ENCODE results near the gene NOC4L. TPM values are rescaled to one million over a fixed set of nuclear protein-coding genes. Genes with fewer than 3 reads are reported as not detected.
A peak's percentile ranks its signal among the peaks of the same experiment; 100 is the strongest.

Gene NOC4L
- total and polyA plus RNA-seq, 4 experiments from 2014 or later, result 13.9 to 26.0 (median 17.7) TPM

GRCh38 chr12:132178801-132179401, 34.6 kb downstream of the NOC4L start:
- no peaks in the 10 kb centered on the region for H3K36me3 Mint-ChIP-seq
- H3K27ac Mint-ChIP-seq, result peak overlapping the region; percentile 72 to 97 (median 91)
- POLR2A ChIA-PET (ENCODE audit: partially characterized antibody), result interaction anchor here (1.1 to 3.0 kb wide), 4 partner anchors 8 to 40 kb away, joined by 4 to 37 read pairs (median 8); no protein-coding TSS in a partner anchor
- DNase-seq, result peak; percentile 57 to 76 (median 72)
- intact Hi-C loops (cut with micrococcal nuclease), result loop anchor here (1.0 to 2.0 kb wide), 2 partner anchors 10 to 16 kb away; no protein-coding TSS in a partner anchor
- Histone ChIP-seq H3K4me3 (ENCODE audit: low read length in 2 of 2) (peak overlapping the region in 1 of 2 donors; percentile 20), H3K4me1 (ENCODE audit: insufficient read depth, low read length) (peaks cover 24% of the 10 kb centered on the region), H3K9me3 (ENCODE audit: control insufficient read depth in 1 of 2, low read length in 2 of 2) (peaks cover 0 to 4% of the 10 kb centered on the region in 2 donors), H3K36me3 (ENCODE audit: insufficient read depth, low read length) (no peaks in the 10 kb centered on the region), H3K27me3 (ENCODE audit: insufficient read depth, low read length) (no peaks in the 10 kb centered on the region), H3K27ac (ENCODE audit: low read depth, low read length) (peak overlapping the region; percentile 38)
- peaks cover 5% of the 10 kb centered on the region in 2 donors for H3K27me3 Mint-ChIP-seq
- CTCF ChIA-PET (ENCODE audit: partially characterized antibody), result interaction anchor here (0.8 to 1.7 kb wide), 3 partner anchors 11 to 40 kb away, joined by 3 to 8 read pairs (median 4); no protein-coding TSS in a partner anchor
- H3K9me3 Mint-ChIP-seq, result peaks cover 0 to 11% (median 6%) of the 10 kb centered on the region in 8 donors
- H3K4me1 Mint-ChIP-seq, result peaks cover 14 to 32% (median 28%) of the 10 kb centered on the region in 4 donors
- peak overlapping the region; percentile 45 to 94 (median 88) for H3K4me3 Mint-ChIP-seq

DNA sequence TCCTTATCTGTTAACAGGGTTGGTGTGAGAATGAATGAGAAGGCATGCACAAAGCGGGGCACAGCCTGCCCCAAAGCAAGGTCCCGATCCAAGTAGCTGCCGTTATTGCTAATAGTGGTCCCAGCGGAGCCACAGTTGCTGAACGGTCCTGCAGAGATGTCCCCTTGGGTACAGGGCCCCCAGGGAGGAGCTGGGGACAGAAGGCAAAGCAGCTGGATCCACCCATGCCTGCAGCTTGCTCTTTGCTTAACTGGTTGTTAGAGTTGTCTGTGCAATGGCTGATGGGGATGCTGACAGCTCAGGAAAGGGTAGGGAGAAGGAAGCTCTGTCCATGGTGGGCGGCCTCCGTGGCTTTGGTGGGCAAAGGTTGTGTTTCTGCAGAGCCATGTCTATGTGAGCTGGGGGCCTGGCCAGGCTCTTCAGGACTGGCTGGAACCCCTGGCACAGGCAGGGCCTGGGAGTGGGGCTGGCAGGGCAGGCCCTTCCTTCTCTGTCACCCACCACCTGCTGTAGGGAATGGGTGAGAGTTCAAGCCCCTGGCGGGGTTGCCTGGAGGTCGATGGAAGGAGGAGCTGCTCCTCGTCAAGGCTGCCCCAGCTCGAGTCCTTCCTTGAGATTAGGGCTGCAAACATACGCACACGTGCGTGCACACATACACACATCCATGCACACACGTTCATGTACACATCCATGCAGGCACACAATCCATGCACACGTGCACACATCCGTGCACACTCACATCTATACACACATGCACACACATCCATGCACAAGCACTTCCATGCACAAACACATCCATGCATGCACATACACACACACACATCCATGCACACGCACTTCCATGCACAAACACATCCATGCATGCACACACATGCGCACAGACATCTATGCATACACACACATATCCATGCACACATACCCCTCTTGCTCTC, 35.4 kb downstream of the NOC4L start:
- no peak overlapping the region for H3K4me3 ChIP-seq (ENCODE audit: low read length in 2 of 2)
- H3K36me3 ChIP-seq (ENCODE audit: insufficient read depth, low read length), result no peaks in the 10 kb centered on the region
- intact Hi-C loops (cut with micrococcal nuclease), result loop anchor here (2.0 kb wide), 1 partner anchor 17 kb away; no protein-coding TSS in a partner anchor
- CTCF ChIA-PET (ENCODE audit: partially characterized antibody), result interaction anchor here (0.8 to 1.7 kb wide), 3 partner anchors 10 to 39 kb away, joined by 3 to 8 read pairs (median 4); no protein-coding TSS in a partner anchor
- Mint-ChIP-seq H3K4me1 (peaks cover 14 to 28% (median 26%) of the 10 kb centered on the region in 4 donors), H3K4me3 (peak overlapping the region in 4 of 8 donors; percentile 84 to 94 (median 92)), H3K9me3 (peaks cover 0 to 17% (median 11%) of the 10 kb centered on the region in 8 donors), H3K27me3 (peaks cover 5% of the 10 kb centered on the region in 2 donors), H3K27ac (peak overlapping the region in 4 of 7 donors; percentile 6 to 93 (median 82)), H3K36me3 (peaks cover 0 to 5% of the 10 kb centered on the region in 2 donors)
- no peak for DNase-seq
- POLR2A ChIA-PET (ENCODE audit: partially characterized antibody), result interaction anchor here (1.1 to 3.0 kb wide), 4 partner anchors 8 to 39 kb away, joined by 4 to 37 read pairs (median 8); no protein-coding TSS in a partner anchor
- no peaks in the 10 kb centered on the region for H3K27me3 ChIP-seq (ENCODE audit: insufficient read depth, low read length)
- peaks cover 18% of the 10 kb centered on the region for H3K4me1 ChIP-seq (ENCODE audit: insufficient read depth, low read length)
- peaks cover 0 to 4% of the 10 kb centered on the region in 2 donors for H3K9me3 ChIP-seq (ENCODE audit: control insufficient read depth in 1 of 2, low read length in 2 of 2)
- peak overlapping the region; percentile 38 for H3K27ac ChIP-seq (ENCODE audit: low read depth, low read length)

DNA sequence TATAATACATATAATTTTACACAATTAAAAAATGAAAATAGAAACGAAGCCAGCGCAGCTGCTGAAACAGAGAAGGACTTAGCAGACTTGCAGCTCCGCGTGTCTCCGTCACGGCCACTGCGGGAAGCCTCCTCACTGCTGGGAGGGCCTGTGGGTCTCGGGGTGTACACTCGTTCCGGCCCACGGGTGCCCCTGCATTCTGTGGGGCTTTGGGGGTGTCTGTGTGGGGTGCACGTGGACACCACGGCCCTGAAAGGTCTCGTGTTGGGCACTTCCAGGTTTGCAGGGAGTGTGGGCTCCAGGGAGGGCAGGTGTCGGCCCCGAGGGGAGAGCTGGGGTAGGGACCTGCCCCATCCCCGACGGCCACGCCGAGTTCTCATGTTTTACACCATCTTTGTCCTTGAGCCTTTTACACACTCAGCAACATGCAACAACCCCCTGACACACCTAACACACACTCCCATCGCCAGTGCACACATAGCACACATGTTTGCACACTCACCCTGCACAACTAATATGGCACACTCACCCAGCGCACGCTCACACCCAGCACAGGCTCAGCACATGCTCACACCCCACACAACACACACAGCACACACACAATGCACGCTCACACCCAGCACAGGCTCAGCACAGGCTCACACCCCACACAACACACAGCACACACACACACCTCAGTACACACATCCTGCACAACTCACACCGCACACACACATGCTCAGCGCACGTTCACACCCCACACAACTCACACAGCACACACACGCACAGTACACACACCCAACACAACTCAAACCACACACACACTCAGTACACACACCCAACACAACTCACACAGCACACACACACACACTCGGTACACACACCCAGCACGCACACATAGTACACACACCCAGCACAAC, 36.6 kb downstream of the NOC4L start:
- Histone ChIP-seq H3K27ac (ENCODE audit: low read depth, low read length) (no peak overlapping the region), H3K9me3 (ENCODE audit: control insufficient read depth in 1 of 2, low read length in 2 of 2) (peaks cover 0 to 4% of the 10 kb centered on the region in 2 donors), H3K4me3 (ENCODE audit: low read length in 2 of 2) (no peak overlapping the region), H3K4me1 (ENCODE audit: insufficient read depth, low read length) (peaks cover 26% of the 10 kb centered on the region), H3K36me3 (ENCODE audit: insufficient read depth, low read length) (no peaks in the 10 kb centered on the region), H3K27me3 (ENCODE audit: insufficient read depth, low read length) (no peaks in the 10 kb centered on the region)
- intact Hi-C loops (cut with micrococcal nuclease), result no loop called here
- Mint-ChIP-seq H3K27ac (peak overlapping the region in 1 of 7 donors; percentile 81), H3K27me3 (peaks cover 3 to 5% of the 10 kb centered on the region in 2 donors), H3K36me3 (peaks cover 2 to 5% of the 10 kb centered on the region in 2 donors), H3K9me3 (peaks cover 0 to 21% (median 12%) of the 10 kb centered on the region in 8 donors), H3K4me1 (peaks cover 17 to 36% (median 31%) of the 10 kb centered on the region in 4 donors), H3K4me3 (peak overlapping the region in 1 of 8 donors; percentile 40)
- ChIA-PET POLR2A (ENCODE audit: partially characterized antibody) (interaction anchor here (3.0 kb wide), 1 partner anchor 9 kb away, joined by 37 read pairs; no protein-coding TSS in a partner anchor), CTCF (ENCODE audit: partially characterized antibody) (no interaction called here)
- no peak for DNase-seq

DNA sequence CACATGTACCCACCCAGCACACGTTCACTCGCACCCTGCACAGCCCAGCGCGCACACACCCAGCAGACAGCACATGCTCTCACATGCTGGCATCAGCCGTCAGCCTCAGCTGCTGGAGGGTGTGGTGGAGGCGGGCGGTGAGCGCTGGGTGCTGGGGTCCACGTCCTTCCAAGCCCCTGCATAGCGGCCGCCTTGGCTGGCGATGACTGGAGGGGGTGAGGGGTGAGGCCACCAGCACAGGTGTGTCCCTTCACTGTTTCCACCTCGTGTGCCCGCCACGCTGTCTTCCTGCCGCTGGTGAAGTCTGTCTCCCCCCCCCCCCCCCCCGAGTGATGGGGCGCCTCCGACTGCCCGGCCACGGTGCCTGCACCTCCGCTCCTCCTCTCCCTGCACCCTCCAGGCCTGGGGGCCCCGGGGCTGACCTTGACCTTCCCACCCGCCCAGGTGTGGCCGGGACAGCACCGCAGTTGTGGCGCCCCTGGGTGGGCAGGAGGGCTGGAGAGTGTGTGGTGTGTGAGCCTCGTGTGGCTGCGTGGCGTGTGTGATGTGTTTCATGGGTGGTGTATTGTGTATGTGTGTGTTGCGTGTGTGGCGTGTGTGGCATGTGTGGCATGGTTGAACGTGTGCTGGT, 37.4 kb downstream of the NOC4L start:
- peaks cover 2 to 3% of the 10 kb centered on the region in 2 donors for H3K27me3 Mint-ChIP-seq
- DNase-seq, result no peak
- intact Hi-C loops (cut with micrococcal nuclease), result no loop called here
- Histone ChIP-seq H3K27me3 (ENCODE audit: insufficient read depth, low read length) (no peaks in the 10 kb centered on the region), H3K36me3 (ENCODE audit: insufficient read depth, low read length) (no peaks in the 10 kb centered on the region), H3K4me3 (ENCODE audit: low read length in 2 of 2) (no peak overlapping the region), H3K27ac (ENCODE audit: low read depth, low read length) (no peak overlapping the region), H3K9me3 (ENCODE audit: control insufficient read depth in 1 of 2, low read length in 2 of 2) (peaks cover 0 to 4% of the 10 kb centered on the region in 2 donors), H3K4me1 (ENCODE audit: insufficient read depth, low read length) (peaks cover 32% of the 10 kb centered on the region)
- no peak overlapping the region for H3K4me3 Mint-ChIP-seq
- peaks cover 3 to 5% of the 10 kb centered on the region in 2 donors for H3K36me3 Mint-ChIP-seq
- ChIA-PET CTCF (ENCODE audit: partially characterized antibody) (no interaction called here), POLR2A (ENCODE audit: partially characterized antibody) (no interaction called here)
- peaks cover 0 to 22% (median 12%) of the 10 kb centered on the region in 8 donors for H3K9me3 Mint-ChIP-seq
- H3K27ac Mint-ChIP-seq, result peak overlapping the region in 2 of 7 donors; percentile 79 to 81
- peaks cover 20 to 43% (median 37%) of the 10 kb centered on the region in 4 donors for H3K4me1 Mint-ChIP-seq

DNA sequence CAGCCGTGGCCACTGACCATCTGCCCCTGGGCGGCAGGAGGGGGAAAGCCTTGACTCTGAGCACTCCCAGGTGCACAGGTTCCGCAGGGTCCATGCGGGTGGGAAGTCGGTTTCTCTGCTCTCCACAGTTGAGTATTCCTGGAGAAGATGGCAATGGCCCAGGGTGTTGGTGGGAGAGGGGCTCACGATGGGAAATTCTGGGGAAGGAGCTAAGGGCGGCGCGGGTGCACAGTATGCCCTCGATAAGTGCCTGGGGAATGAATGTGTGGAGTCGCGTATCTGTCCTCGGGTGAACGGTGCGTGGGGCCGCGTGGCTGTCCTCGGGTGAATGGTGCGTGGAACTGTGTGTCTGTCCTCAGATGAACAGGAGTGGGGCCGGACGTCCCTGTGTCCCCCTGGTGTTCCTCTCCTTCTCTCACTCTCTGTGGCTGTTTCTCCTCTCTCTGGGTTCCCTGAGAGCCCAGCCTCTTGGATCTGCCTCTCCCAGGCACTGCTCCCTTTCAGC, 38.0 kb downstream of the NOC4L start:
- no peak for DNase-seq
- peaks cover 24 to 48% (median 42%) of the 10 kb centered on the region in 4 donors for H3K4me1 Mint-ChIP-seq
- Histone ChIP-seq H3K4me3 (ENCODE audit: low read length in 2 of 2) (no peak overlapping the region), H3K27me3 (ENCODE audit: insufficient read depth, low read length) (no peaks in the 10 kb centered on the region), H3K27ac (ENCODE audit: low read depth, low read length) (no peak overlapping the region), H3K36me3 (ENCODE audit: insufficient read depth, low read length) (no peaks in the 10 kb centered on the region), H3K4me1 (ENCODE audit: insufficient read depth, low read length) (peaks cover 38% of the 10 kb centered on the region), H3K9me3 (ENCODE audit: control insufficient read depth in 1 of 2, low read length in 2 of 2) (peaks cover 0 to 4% of the 10 kb centered on the region in 2 donors)
- H3K9me3 Mint-ChIP-seq, result peaks cover 0 to 22% (median 12%) of the 10 kb centered on the region in 8 donors
- ChIA-PET POLR2A (ENCODE audit: partially characterized antibody) (no interaction called here), CTCF (ENCODE audit: partially characterized antibody) (interaction anchor here (1.4 kb wide), 1 partner anchor 28 kb away, joined by 5 read pairs; no protein-coding TSS in a partner anchor)
- intact Hi-C loops (cut with micrococcal nuclease), result no loop called here
- no peak overlapping the region for H3K4me3 Mint-ChIP-seq
- peaks cover 0 to 3% of the 10 kb centered on the region in 2 donors for H3K27me3 Mint-ChIP-seq
- peak overlapping the region in 2 of 7 donors; percentile 42 to 75 for H3K27ac Mint-ChIP-seq
- peaks cover 3 to 5% of the 10 kb centered on the region in 2 donors for H3K36me3 Mint-ChIP-seq

All from CD4-positive, alpha-beta memory T cell (primary cell).